Renal cortical epithelial cell (primary cell): ENCODE results near the gene LMNTD1. TPM values are rescaled to one million over a fixed set of nuclear protein-coding genes. Genes with fewer than 3 reads are reported as not detected.
"Not testable (repeated sequence)": the region's sequence is repeated elsewhere in the genome, so short reads cannot be mapped to it uniquely, and the experiment has no call there.

Source experiments
- DNase-seq: peaks from one replicate; pipeline ENCODE4 v3.0.0-alpha.2; 2011; ENCODE audit warnings: low read depth
- total RNA-seq: library from RNA; depleted of rRNA; stranded (reverse); fragments of >200 nt; gene quantifications from 2 replicates; pipeline ENCODE4 v1.2.3, GENCODE V29; 2014

LMNTD1 gene
- total RNA-seq, 1 donor from 2014 or later, result not detected

DNA sequence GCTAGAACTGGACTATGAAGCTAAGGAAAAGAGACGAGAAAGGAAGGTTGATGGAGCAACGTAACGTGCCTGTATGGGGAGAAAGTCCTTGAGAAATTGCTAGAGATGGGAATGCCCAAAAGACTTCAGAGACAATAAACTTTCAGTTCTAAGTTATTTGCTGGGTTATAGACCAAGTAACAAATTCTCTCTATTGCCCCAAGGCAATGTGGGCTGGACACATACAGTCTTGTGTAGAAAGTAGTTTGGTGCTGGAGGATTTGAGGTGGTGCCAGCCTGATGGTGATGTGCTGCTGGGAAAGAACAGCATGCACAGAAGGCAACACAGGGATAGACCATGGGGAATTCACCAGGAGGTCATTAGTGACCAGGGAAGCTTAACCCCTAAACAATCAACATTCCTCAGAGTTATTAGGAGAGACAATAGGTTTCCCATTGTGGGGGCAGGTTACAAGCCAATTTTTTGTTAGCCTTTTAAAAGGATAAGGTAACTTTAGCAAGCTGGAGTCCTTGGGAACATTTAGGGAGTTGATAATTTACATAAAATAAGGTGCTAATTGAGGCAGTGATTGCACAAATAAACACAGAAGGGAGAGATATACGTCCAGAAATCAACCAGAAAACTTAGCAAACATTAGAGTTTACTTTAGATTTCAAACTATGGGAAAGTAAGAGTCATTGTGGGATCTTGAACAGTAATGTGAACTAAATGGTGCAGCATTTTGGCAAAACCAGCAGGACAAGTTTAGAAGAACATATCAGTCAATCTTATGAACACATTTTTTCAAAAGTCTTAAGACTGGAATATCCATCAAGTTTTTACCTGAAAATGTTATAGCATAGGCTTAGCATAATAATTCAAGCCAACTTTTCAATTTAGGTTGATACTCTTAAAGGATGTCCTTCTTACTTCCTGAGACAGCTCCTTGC is 61.4 kb downstream of the LMNTD1 start:
- DNase-seq, result peak; percentile 75

DNA sequence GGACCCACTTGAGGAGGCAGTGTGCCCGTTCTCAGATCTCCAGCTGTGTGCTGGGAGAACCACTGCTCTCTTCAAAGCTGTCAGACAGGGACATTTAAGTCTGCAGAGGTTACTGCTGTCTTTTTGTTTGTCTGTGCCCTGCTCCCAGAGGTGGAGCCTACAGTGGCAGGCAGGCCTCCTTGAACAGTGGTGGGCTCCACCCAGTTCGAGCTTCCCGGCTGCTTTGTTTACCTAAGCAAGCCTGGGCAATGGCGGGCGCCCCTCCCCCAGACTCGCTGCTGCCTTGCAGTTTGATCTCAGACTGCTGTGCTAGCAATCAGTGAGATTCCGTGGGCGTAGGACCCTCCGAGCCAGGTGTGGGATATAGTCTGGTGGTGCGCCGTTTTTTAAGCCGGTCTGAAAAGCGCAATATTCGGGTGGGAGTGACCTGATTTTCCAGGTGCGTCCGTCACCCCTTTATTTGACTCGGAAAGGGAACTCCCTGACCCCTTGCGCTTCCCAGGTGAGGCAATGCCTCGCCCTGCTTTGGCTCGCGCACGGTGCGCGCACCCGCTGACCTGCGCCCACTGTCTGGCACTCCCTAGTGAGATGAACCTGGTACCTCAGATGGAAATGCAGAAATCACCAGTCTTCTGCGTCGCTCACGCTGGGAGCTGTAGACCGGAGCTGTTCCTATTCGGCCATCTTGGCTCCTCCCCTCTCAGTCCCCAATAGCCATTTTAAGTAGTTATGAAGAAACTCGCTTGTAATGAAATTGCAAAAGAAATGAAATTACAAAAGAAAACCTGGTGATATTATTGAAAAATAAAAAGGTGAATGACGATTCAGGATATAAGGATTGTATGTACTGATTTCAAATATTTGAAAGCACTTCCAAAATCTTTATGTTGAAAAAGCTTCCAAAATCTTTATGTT is 63.9 kb downstream of the LMNTD1 start:
- DNase-seq, result not testable (repeated sequence)

DNA sequence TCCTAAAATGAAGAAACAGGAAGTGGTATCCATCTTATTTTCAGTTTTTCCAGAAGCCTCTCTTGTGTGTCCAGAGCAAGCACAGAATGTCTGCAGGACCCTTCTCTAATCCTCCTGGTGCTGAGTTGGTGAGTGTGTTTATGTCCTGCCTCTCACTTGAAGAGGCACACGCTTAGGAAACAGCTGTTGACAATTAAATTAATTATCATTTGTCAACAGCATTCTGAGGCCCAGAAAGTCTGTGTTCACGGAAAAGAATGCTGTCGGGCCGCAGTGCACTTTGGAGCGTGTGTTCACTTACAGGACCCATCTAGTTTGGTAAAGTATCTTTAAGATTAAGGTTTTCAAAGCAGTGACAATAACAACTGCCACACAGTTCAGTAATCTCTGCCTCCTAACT is 70.5 kb downstream of the LMNTD1 start:
- DNase-seq, result no peak

DNA sequence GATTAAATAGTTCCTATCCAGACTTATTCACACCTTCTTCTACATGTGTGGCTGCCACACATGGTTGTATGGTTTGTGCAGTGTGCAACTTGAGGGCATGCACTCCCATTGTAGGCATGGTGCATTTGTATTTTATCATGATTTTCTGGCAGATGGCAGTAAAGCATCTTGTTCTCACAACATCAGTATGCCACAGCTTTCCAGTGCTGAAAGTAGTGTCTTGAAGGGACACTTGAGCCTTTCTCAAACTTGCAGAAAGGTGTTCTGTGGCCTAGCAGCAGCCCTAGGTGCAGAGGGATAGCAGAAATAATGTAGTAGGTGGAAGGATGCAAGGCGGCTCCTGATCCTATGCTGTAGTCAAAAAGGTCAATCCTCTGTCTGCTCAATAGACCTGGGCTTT is 72.9 kb downstream of the LMNTD1 start:
- DNase-seq, result no peak

DNA sequence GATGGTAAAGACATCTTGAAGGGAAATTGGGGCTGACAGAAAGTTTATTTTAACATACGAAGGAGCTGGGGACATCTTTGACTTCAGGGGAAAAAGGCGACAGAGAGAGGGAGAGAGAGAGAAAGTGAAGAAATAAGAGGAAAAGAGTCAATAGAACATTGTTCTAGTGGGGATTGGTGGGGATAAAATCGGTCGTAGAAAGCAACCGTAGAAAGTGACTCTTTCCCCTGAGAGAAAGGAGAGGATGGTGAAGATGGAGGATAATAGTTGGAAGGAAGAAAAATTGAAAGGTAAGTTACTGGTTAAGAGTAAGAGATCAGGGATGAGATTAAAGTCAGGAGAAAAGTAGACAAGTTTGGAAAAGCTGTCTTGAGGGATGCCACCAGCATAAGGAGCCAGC is 75.9 kb downstream of the LMNTD1 start:
- no peak for DNase-seq

DNA sequence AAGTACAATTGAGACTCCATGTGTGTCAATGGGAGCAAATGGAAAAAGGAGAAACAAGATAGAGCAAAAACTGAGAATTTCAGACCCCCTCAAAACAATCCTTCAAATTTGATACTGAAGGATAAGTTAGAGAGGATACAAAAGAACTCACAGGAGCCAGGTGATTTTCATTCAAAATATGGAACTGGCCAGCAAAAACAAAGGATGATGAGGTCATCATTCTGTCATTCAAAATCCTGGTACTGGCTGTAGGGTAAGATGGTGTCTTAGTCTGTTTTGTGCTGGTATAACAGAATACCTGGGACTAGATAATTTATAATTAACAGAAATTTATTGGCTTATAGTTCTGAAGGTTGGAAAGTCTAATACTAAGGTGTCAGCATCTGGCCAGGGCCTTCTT is 80.6 kb downstream of the LMNTD1 start:
- no peak for DNase-seq

DNA sequence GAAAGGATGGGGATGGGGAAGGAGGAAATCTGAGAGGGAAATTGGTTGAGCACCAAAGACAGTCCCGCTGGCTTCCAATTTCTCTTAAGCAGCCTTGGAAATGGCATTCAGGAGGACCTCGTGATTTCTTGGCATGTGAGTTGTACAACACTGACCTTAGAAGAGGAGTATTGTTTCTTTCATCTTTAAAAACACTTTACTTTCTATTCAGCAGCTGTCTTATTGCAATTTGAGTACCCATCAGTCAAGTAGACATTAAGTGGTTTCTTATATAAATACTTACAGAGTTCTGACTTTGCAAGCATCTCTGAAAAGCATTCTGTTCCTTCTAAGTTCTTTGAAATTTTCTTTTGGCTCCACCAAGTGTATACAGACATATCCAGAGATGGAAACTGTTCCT is 83.2 kb downstream of the LMNTD1 start:
- DNase-seq, result no peak

DNA sequence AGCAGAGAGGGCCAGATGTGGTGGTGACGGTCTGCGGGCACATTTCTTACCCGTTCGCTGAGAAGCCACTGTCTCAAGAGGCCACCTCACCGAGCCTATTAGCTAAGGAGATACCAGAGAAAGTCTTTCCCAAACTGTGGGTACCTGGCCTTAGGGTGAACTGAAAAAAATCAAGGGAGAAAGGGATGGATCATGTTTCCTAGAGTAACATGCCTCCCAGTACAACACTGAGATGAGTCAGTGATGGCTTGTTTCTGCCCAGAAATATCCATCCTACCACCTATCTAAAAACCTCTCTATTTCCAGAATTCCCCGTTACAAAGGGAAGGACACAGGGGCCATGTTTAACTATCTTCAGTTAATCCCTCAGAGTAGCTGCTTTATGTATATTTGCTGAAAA is 83.7 kb downstream of the LMNTD1 start:
- no peak for DNase-seq

DNA sequence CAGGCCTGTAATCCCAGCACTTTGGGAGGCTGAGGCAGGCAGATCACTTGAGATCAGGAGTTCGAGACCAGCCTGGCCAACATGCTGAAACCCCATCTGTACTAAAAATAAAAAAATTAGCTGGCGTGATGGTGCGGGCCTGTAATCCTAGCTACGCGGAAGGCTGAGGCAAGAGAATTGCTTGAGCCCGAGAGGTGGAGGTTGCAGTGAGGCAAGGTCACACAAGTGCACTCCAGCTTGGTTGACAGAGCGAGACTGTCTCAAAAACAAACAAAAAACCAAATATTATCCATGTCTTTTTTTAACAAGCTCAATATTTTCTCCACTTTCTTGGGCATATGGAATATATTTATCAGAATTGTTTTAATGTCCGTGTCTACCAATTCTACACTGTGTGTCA is 89.6 kb downstream of the LMNTD1 start:
- DNase-seq, result no peak

DNA sequence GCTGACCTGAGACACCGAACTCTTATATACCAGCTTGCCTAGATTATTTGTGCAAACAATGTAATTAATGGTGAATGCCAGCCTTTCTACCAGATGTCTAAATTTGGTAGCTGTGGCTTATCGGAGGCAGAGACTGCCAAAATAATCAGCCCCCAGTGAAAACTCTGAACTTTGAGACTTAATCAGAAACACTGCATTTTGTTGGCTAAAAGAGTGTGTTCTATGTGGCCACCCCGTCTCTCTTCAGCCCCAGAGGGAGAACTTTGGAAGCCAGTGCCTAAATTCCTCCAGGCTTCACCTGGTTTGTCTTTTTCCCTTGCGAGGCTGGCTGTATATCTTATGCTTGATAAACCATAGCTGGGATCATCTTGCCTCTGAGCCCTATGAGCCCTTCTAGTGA is 90.1 kb downstream of the LMNTD1 start:
- no peak for DNase-seq

DNA sequence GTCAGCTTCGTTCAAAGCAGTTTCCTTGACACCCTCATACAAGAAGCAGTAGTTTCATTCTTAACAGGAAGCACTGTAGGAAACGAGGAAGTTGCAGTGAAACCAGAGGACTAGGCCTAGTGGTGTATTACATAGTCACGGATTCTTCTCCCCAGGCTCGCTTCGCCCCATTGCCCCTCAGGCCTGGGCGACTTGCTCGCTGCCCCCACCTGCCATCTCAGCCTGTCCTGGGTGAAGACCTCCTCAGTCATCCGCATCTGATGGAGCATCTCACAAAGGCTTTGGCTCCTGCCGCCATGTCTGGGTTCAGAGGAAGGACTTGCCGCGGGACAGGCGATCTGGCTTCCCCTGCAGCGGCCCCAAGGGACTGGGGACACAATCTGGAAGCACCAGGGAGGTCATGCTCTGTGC is 93.5 kb downstream of the LMNTD1 start:
- no peak for DNase-seq

DNA sequence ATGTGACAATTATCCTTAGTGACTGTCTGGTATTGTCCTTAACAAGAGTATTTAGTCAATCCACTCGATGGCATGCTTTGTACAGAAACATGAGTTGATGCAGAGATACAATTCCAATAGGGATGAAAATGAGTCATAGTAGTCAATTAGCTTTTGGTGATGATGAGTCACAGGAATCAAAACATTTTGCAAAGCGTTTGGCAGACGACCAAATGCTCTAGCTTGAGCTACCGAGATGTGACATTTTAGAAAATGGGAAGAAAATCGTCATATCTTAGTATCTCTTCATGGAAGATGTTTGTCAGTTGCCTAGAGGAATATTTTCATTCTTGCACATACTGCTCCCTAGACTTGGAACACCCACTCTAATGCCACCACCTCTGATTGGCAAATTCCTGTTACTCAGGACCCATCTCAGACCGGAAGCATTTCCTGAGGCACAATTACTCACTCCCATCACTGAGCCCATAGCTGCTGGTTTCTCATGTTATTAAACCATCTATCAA is 95.0 kb downstream of the LMNTD1 start:
- peak; percentile 93 for DNase-seq

DNA sequence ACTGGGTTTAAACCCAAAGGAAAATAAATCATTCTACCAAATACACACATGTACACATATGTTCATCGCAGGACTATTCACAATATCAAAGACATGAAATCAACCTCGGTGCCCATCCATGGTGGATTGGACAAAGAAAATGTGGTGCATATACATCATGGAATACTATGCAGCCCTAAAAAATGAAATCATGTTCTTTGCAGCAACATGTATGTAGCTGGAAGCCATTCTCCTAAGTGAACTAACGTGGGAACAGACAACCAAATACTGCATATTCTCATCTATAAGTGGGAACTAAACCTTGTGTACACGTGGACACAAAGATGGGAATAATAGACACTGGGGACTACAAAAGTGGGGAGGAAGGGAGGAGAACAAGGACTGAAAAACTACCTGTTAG is 96.6 kb downstream of the LMNTD1 start:
- DNase-seq, result no peak

DNA sequence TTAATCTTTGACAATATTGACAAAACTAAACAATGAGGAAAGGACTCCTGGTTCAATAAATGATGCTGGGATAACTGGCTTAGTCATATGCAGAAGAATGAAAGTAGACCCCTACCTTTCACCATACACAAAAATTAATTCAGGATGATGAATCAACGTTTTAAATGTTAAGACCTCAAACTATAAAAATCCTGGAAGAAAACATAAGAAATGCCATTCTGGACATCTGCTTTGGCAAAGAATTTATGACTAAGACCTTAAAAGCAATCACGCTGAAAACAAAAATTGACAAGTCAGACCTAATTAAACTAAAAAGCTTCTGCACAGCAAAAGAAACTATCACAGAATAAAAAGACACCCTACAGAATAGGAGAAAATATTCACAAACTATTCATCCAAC is 97.4 kb downstream of the LMNTD1 start:
- DNase-seq, result no peak

DNA sequence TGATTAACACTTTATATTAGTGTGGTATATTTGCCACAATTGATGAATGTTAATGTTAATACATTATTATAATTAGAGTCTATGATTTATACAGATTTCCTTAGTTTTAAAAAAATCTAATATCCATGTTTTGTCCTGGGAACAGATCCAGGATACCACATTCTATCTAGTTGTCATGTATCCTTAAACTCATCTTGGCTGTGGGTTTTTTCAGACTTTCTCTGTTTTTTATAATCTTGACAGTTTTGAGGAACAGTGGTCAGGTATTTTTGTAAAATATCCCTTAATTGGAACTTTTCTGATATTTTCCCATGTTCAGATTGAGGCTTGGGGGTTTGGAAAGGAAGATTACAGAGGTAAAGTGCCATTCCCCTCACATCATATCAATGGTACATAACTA is 104.1 kb downstream of the LMNTD1 start:
- no peak for DNase-seq

DNA sequence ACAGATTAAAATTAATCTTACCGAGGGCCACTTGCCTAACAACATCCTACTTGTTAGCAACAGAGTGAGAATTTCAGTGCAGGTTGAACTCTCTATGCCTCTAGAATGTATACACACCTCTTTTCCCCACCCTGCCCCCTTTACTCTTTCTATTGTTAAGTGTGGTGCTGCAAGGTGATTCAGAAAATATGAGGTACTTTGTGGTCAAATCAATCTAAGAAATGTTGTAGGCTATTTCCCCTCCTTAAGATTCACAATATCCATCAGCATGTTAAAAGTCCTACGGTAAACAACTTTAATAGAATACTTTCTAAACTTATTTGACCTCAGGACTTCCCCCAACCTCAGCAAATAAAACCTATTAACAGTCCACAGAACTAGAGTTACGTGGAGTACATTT is 106.0 kb downstream of the LMNTD1 start:
- peak; percentile 63 for DNase-seq

DNA sequence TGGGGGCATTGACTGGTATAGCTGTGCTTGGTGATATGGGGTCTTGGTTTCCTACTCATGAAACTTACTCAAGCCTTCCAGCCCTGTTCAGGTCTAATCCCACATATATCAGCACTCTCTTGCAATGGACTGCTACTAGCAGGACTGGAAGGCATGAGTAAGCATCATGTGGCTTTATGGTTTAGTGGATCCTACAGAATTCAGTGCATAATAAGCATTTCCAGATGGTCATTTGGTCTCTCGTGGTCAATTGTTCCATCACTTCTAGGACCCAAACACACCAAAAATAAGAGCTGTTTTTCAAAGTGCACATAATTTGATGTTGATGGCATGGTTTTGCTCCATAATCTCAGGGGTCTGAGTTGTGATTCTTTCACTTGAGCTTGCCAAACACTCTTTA is 114.4 kb downstream of the LMNTD1 start:
- peak; percentile 65 for DNase-seq

DNA sequence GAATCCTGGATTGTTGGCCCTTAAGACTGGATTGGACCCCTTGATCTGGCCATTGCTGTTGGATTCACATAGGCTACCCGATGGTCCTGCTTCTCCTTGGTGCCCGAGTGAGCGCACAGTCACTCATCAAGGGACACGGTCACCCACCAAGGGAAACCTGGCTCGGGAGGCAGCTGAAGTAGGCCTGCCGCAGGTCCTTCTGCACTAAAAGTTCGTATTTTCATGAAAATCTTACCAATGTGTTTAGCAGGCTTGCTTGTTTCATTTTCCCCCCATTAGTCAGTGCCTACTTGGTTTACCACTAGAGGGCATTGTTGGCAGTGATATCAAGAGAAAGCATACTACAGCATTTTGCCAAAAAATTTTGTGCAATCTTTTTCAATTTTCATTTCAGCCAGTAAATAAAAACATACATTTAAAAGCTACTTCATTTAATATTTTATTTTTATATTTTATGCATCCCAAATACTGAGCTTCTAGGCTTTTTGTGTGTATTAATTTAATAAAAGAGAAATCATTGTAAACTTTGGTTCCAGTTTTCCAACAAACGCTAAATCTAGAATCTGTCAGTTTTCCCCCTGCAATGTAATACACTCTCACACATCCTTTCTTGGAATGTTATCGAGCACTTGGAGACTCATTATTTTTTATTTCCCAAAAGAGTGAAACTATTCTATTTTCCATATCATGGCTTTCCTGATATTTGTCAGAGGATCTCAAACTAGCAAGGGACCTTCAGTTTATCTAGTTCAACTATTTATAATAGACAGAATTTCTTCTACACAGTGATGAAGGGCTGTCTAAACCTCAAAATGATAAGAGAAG is 116.7 kb downstream of the LMNTD1 start:
- peak; percentile 73 for DNase-seq

DNA sequence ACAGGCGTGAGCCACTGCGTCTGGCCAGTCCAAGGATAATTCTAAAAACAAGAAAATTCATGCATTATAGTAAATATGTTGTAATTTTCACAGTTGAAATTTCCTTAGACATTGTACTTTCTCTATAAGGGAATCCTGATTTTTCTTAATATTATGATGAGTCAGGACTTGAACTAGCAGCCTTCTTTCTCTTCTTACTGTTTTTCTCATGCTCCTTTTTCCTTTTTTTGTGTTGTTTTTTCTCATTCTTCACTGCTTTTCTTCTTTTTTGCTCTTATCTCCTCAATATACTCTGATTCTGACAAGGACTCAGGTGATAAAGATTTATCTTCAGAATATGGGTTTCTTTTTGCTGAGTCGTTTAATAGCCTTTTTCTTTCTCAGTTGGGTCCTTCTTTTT is 117.7 kb downstream of the LMNTD1 start:
- no peak for DNase-seq

DNA sequence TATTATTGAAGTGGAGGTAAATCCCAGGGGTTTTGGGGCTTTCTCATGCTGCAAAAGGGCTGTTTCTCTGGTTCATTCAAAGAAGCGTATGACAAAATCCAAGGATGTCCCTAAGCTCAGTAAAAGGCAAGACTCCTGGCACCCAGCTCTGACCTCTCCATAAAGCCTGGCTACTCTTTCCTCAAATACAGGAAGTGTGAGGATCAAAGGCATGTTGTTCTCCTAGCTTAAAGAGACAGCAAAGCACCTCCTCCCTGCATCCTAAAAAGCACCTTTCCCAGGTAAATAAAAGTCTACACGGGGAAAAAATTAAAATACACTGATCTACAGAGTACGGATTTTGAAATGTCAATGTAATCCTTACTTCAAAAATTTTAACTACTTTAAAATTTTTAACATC is 118.6 kb downstream of the LMNTD1 start:
- no peak for DNase-seq

DNA sequence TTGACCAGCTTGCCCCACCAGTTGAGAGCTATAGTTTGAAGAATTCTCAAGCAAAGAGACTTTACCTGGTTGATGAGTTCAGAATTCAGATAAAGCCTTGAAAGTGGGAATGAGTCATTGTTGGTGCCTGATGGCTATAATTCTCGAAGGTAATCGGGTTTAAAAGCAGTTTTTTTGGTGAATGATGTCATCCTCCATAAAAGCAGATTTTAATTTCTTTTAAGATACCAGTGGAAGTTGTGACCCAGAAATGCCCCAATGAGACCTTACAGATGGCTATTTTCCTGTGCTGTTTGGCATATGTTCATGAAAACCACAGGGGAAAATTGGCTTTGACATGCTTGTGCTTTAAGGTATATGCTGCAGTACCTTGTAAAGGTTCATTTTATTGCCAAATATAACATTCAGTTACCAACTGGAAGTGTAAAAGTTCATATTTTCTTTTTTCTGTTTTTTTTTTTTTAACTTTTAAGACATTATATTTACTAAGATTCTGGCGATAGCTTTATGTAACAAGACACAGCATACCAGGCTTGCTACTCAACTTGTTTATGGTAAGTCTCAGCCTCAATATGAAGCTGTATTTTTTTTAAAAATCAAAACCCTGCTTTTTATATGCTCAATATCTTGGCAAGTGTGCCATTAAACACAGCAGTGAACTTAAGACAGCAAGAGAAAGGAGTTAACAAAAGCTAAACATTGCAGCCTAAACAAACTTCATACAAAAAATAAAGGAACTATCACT is 119.3 kb downstream of the LMNTD1 start:
- peak; percentile 22 for DNase-seq
